ENCODE measurements around the gene RNF5. TPM values are rescaled to one million over a fixed set of nuclear protein-coding genes. Genes with fewer than 3 reads are reported as not detected.

RNF5 gene
- total and polyA plus RNA-seq, 9 of the 15 experiments (the other 6 are each of a cell fraction or from before 2014, with no cell fraction given), result 62.2 to 245 (median 129) TPM

DNA sequence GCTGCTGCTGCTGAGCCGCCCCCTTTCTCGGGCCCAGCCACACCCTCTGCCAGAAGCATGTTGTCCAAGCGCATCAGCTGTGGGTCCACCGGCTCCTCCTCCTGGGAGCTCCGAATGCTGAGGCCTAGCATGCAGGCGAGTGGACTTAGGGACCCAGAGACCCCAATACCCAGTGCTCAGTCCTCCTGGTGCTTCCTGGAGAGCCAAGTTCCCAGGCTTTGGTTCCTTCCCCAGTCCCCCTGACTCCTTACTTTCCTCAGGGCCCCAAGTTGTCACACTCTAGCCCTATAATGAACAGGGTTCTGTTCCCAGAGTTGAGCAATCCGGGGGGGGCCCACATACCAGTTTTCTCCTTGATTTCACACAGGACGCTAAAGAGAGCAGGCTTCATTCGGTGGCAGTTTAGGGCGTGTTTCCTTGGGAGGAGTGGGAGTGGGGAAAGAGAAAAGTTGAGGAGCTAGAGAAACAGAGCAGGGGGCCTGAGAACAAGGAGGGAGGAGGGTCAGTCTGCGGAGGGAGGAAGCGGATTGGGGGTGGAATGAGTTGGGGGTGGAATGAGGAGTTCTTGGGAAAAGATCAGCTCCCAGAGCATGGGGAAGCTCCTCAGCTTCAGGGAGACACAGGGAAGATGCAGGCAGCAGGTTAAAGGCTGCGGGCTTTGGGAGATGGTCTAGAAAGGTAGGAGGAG is 10.3 kb downstream of the RNF5 start (continued):
- no peak for TF ChIP-seq ETS1 (conservative IDR thresholded peaks at IDR 0.05; ENCODE audit: control insufficient read depth, low read depth, low read length)
- TF ChIP-seq, protein P1, sequence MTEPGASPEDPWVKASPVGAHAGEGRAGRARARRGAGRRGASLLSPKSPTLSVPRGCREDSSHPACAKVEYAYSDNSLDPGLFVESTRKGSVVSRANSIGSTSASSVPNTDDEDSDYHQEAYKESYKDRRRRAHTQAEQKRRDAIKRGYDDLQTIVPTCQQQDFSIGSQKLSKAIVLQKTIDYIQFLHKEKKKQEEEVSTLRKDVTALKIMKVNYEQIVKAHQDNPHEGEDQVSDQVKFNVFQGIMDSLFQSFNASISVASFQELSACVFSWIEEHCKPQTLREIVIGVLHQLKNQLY (CRISPR knock-in tag; conservative IDR thresholded peaks at IDR 0.05), result no peak
- 0 out of 4 replicates have a peak, but pooled peaks of 1 of the 2 experiments have one; percentile 19 for TF ChIP-seq NRF1 (conservative IDR thresholded peaks at IDR 0.05 in 1 of 2, IDR thresholded peaks at IDR 0.05 in 1 of 2)
- no peak for TF ChIP-seq CCNT2 (IDR thresholded peaks at IDR 0.05; ENCODE audit: borderline replicate concordance, extremely low read depth, insufficient read length, low read depth, low read length)
- 0 out of 2 replicates have a peak, but pooled peaks have one; percentile 13 for TF ChIP-seq HINFP (tag; conservative IDR thresholded peaks at IDR 0.05; ENCODE audit: low read depth)
- peak; percentile 91 for TF ChIP-seq CEBPB (tag; IDR thresholded peaks at IDR 0.05)
- no peak for TF ChIP-seq HOXB6 (CRISPR knock-in tag; IDR thresholded peaks at IDR 0.05; ENCODE audit: borderline replicate concordance)
- TF ChIP-seq EGR1 (conservative IDR thresholded peaks at IDR 0.05), result peak; percentile 29; the same call in 1 of the 2 replicates
- TF ChIP-seq POLR2B (IDR thresholded peaks at IDR 0.05; ENCODE audit: low read depth, partially characterized antibody), result peak; percentile 43
- TF ChIP-seq BCL6 (CRISPR knock-in tag; IDR thresholded peaks at IDR 0.05), result no peak
- TF ChIP-seq, protein P2, sequence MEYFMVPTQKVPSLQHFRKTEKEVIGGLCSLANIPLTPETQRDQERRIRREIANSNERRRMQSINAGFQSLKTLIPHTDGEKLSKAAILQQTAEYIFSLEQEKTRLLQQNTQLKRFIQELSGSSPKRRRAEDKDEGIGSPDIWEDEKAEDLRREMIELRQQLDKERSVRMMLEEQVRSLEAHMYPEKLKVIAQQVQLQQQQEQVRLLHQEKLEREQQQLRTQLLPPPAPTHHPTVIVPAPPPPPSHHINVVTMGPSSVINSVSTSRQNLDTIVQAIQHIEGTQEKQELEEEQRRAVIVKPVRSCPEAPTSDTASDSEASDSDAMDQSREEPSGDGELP (CRISPR knock-in tag; IDR thresholded peaks at IDR 0.05; ENCODE audit: borderline replicate concordance), result peak; percentile 92
- peak; percentile 9; the same call in 1 of the 2 replicates for TF ChIP-seq SMARCA4 (IDR thresholded peaks at IDR 0.05)
- peak; percentile 54 for TF ChIP-seq DACH1 (IDR thresholded peaks at IDR 0.05; ENCODE audit: partially characterized antibody)
- TF ChIP-seq FOXK2 (conservative IDR thresholded peaks at IDR 0.05 in 1 of 2, IDR thresholded peaks at IDR 0.05 in 1 of 2; ENCODE audit: low read depth in 2 of 2), result 0 out of 4 replicates have a peak, but pooled peaks of 1 of the 2 experiments have one; percentile 12
- TF ChIP-seq ZNF764 (CRISPR knock-in tag; IDR thresholded peaks at IDR 0.05; ENCODE audit: low read depth), result no peak
- TF ChIP-seq HIVEP1 (CRISPR knock-in tag; IDR thresholded peaks at IDR 0.05), result no peak
- TF ChIP-seq ZNF197 (CRISPR knock-in tag; IDR thresholded peaks at IDR 0.05; ENCODE audit: low read depth), result no peak
- TF ChIP-seq FOSL1 (tag; conservative IDR thresholded peaks at IDR 0.05), result no peak
- TF ChIP-seq NR3C1 (CRISPR knock-in tag; IDR thresholded peaks at IDR 0.05), result no peak
- TF ChIP-seq ZBTB9 (CRISPR knock-in tag; IDR thresholded peaks at IDR 0.05), result no peak
- no peak for TF ChIP-seq POLR3G (IDR thresholded peaks at IDR 0.05; ENCODE audit: extremely low read depth, insufficient read length, insufficient replicate concordance)
- no peak for TF ChIP-seq HNRNPLL (IDR thresholded peaks at IDR 0.05; ENCODE audit: low read depth, low read length, poor library complexity, severe bottlenecking)

All from K562 (cell line).